Kidney (tissue), 14 donors: ENCODE results near the gene NUP85. TPM values are rescaled to one million over a fixed set of nuclear protein-coding genes. Genes with fewer than 3 reads are reported as not detected.

ENCODE experiments used
- DNase-seq, 5 donors: peaks; one replicate each; pipeline ENCODE4 v3.0.0-alpha.2; 2013 to 2020
- FAIRE-seq: peaks from 2 replicates; lab custom pipeline; 2012; peaks lifted over from hg19 to GRCh38; lab: Jason Lieb, UNC
- H3K27ac ChIP-seq, 2 donors: one replicate each; pipeline ENCODE4 v1.7.0; 2013; ENCODE audit warnings: low read depth in 2 of 2, low read length in 2 of 2, inconsistent platforms in 1 of 2
- H3K27me3 ChIP-seq: one replicate; pipeline ENCODE4 v1.7.1; 2013; ENCODE audit warnings: low read length, inconsistent platforms; ENCODE audit not compliant: control insufficient read depth, insufficient read depth
- H3K36me3 ChIP-seq, 3 donors: one replicate each; pipeline versions ENCODE4 v1.7.0 to v1.7.1; 2013; ENCODE audit warnings: low read length in 3 of 3, control low read depth in 1 of 3, inconsistent platforms in 1 of 3; ENCODE audit not compliant: insufficient read depth in 3 of 3, control insufficient read depth in 2 of 3
- H3K4me1 ChIP-seq, 3 donors: one replicate each; pipeline versions ENCODE4 v1.7.0 to v1.7.1; 2013; ENCODE audit warnings: low read length in 3 of 3, inconsistent platforms in 1 of 3, low read depth in 1 of 3; ENCODE audit not compliant: control insufficient read depth in 2 of 3, insufficient read depth in 2 of 3
- H3K4me3 ChIP-seq, 3 donors: one replicate each; pipeline versions ENCODE4 v1.7.0 to v1.8.1; 2013; ENCODE audit warnings: low read length in 3 of 3, control low read depth in 1 of 3, inconsistent platforms in 1 of 3
- H3K9ac ChIP-seq, 3 donors: one replicate each; pipeline versions ENCODE4 v1.7.0 to v1.7.1; 2013; ENCODE audit warnings: low read length in 3 of 3, control low read depth in 1 of 3, inconsistent platforms in 1 of 3
- H3K9me3 ChIP-seq, 3 donors: one replicate each; pipeline versions ENCODE4 v1.7.0 to v1.7.1; 2013; ENCODE audit warnings: low read length in 3 of 3, control low read depth in 1 of 3, inconsistent platforms in 1 of 3; ENCODE audit not compliant: control insufficient read depth in 2 of 3, insufficient read depth in 1 of 3
- intact Hi-C: fragments of 100-400 bp; cut with DNase I; formaldehyde crosslinking; loops from one replicate; pipeline ENCODE4 v1.11.1; 2022
- polyA plus RNA-seq: library from polyadenylated mRNA; stranded (reverse); fragments of 350-450 nt; fragmentation: Illumina TruSeq; extraction: RNeasy Lipid Tissue Mini Kit (QIAGEN cat#74804); gene quantifications from one replicate; pipeline ENCODE4 v1.2.3, GENCODE V29; 2014; ENCODE audit warnings: low read depth, low replicate concordance; ENCODE audit not compliant: insufficient read depth
- total RNA-seq: library from RNA; stranded (reverse); fragmentation: NEBNext Ultra II Directional; extraction: Animal tissue kit (Norgen Biotek cat#: 25700); gene quantifications from one replicate; pipeline ENCODE4 v1.2.1, GENCODE V29; 2021
- TF ChIP-seq, protein P1 (sequence below): IDR thresholded peaks from 3 replicates; pipeline ENCODE4 v1.5.1; 2012; ENCODE audit warnings: mild to moderate bottlenecking, moderate library complexity, borderline replicate concordance; ENCODE audit not compliant: insufficient read depth; ENCODE audit errors: extremely low read depth
- donor health status: control.
- donor health status: control.
- donor health status: control.
- donor health status: control.
- donor health status: control.
- donor health status: DM: yes; HTN: yes; CAD: no.
- donor health status: Normal renal cell carcinoma (clear cell type).

The NUP85 gene
- total and polyA plus RNA-seq, 2 donors from 2014 or later, result 23.9 to 67.1 TPM

DNA sequence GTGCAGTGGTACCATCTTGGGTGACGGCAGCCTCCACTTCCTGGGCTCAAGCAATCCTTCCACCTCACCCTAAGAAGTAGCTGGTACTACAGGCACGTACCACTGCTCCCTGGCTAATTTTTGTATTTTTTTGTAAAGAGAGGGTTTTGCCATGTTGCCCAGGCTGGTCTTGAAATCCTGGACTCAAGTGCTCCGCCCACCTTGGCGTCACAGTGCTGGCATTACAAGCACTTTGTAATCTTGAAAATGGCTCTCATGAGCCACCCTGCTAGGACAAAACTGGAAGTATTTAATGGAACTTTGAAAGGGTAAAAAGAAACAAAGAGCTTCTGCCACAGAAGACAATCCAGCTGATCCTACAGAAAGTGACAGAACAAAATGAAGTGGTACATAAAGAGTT lies 32.0 kb upstream of the NUP85 start:
- TF ChIP-seq, protein P1, sequence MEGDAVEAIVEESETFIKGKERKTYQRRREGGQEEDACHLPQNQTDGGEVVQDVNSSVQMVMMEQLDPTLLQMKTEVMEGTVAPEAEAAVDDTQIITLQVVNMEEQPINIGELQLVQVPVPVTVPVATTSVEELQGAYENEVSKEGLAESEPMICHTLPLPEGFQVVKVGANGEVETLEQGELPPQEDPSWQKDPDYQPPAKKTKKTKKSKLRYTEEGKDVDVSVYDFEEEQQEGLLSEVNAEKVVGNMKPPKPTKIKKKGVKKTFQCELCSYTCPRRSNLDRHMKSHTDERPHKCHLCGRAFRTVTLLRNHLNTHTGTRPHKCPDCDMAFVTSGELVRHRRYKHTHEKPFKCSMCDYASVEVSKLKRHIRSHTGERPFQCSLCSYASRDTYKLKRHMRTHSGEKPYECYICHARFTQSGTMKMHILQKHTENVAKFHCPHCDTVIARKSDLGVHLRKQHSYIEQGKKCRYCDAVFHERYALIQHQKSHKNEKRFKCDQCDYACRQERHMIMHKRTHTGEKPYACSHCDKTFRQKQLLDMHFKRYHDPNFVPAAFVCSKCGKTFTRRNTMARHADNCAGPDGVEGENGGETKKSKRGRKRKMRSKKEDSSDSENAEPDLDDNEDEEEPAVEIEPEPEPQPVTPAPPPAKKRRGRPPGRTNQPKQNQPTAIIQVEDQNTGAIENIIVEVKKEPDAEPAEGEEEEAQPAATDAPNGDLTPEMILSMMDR, result no peak
- Histone ChIP-seq H3K9me3 (no peaks in the 10 kb centered on the region), H3K4me3 (no peak overlapping the region), H3K4me1 (no peaks in the 10 kb centered on the region), H3K27ac (no peak overlapping the region), H3K36me3 (peaks cover 8 to 17% (median 8%) of the 10 kb centered on the region in 3 donors), H3K27me3 (no peaks in the 10 kb centered on the region), H3K9ac (no peak overlapping the region)
- intact Hi-C loops, result no loop called here
- DNase-seq (no peak), FAIRE-seq (no peak)

DNA sequence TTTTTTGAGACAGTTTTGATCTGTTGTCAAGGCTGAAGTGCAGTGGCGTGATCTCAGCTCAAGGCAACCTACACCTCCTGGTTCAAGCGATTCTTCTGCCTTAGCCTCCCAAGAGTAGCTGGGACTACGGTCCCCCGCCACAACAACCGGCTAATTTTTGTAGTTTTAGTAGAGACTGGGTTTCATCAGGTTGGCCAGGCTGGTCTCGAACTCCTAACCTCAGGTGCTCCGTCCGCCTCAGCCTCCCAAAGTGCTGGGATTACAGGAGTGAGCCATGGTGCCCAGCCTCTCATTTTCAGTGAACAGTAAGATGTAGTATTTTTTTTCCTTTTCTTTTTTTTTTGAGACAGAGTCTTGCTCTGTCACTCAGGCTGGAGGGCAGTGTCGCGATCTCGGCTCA lies 30.5 kb upstream of the NUP85 start:
- H3K9ac ChIP-seq, result no peak overlapping the region
- H3K4me1 ChIP-seq, result no peaks in the 10 kb centered on the region
- TF ChIP-seq, protein P1, result no peak
- H3K36me3 ChIP-seq, result peaks cover 10 to 17% (median 12%) of the 10 kb centered on the region in 3 donors
- no peaks in the 10 kb centered on the region for H3K27me3 ChIP-seq
- intact Hi-C loops, result no loop called here
- no peak overlapping the region for H3K27ac ChIP-seq
- no peak for FAIRE-seq
- peak in 1 of 5 donors; percentile 18 for DNase-seq
- H3K4me3 ChIP-seq, result no peak overlapping the region
- H3K9me3 ChIP-seq, result no peaks in the 10 kb centered on the region

DNA sequence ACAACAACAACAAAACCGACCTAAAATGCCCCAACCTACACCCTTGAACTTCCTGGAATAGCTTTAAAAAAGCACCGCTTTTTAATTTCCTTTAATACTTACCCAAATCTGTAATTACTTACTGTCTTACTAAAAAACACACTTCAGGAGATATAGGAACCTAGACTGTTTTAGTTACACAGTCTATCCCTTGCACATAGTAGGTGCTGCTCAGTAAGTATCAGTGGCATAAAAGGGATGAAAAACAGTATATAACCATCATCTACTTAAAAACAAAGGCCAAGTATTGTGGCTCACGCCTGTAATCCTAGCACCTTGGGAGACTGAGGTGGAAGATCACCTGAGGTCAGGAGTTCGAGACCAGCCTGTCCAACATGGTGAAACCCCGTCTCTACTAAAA lies 28.9 kb upstream of the NUP85 start:
- DNase-seq, result no peak
- Histone ChIP-seq H3K27me3 (no peaks in the 10 kb centered on the region), H3K9ac (no peak overlapping the region), H3K4me1 (peaks cover 0 to 5% (median 0%) of the 10 kb centered on the region in 3 donors), H3K27ac (no peak overlapping the region), H3K9me3 (no peaks in the 10 kb centered on the region), H3K4me3 (no peak overlapping the region), H3K36me3 (peaks cover 10 to 17% (median 14%) of the 10 kb centered on the region in 3 donors)
- no peak for FAIRE-seq
- intact Hi-C loops, result no loop called here
- TF ChIP-seq, protein P1, result no peak

DNA sequence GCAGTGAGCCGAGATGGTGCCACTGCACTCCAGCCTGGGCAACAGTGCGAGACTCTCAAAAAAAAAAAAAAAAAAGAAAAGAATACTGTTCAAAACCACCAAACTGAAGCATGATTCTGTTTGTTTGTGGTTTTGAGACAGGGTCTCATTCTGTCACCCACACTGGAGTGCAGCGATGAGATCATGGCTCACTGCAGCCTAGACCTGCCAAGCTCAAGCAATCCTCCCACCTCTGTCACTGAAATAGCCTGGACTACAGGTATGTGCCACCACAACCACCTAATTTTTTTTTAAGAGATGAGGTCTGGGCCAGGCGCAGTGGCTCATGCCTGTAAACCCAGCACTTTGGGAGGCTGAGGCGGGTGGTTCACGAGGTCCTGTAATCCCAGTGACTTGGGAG lies 27.0 kb upstream of the NUP85 start:
- Histone ChIP-seq H3K9me3 (no peaks in the 10 kb centered on the region), H3K4me1 (peaks cover 0 to 8% (median 0%) of the 10 kb centered on the region in 3 donors), H3K9ac (no peak overlapping the region), H3K36me3 (peaks cover 10 to 15% (median 11%) of the 10 kb centered on the region in 3 donors), H3K27me3 (no peaks in the 10 kb centered on the region), H3K27ac (no peak overlapping the region), H3K4me3 (no peak overlapping the region)
- FAIRE-seq (no peak), DNase-seq (no peak)
- intact Hi-C loops, result no loop called here
- TF ChIP-seq, protein P1, result no peak
